Activated T-cell treated with anti-CD3 and anti-CD28 coated beads for 1 hour (primary cell): ENCODE data around the gene JCAD.

Experiments used
- DNase-seq: peaks from one replicate; pipeline ENCODE4 v3.0.0-alpha.2; 2020; ENCODE audit warnings: low read depth

JCAD gene

DNA sequence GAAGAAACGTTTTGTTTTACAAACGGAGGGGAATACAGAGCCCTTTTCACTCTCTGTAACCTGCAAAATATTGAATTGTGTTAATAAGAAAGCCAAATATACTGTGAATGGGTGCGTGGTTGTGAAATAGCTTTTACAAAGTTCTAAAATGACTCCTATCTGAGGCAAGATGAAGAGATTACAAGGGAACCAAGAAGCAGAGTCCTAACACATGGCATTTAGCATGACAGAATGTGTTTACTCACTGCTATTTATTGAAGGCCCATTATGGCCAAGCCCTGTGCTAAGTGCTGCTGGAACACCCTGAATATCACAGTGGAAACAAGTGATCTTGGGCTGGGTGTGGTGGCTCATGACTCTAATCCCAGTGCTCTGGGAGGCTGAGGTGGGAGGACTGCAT, 12.9 kb downstream of the JCAD start:
- DNase-seq: no peak

GRCh38 chr10:30045961-30046360, 13.4 kb downstream of the JCAD start:
- no peak for DNase-seq

DNA sequence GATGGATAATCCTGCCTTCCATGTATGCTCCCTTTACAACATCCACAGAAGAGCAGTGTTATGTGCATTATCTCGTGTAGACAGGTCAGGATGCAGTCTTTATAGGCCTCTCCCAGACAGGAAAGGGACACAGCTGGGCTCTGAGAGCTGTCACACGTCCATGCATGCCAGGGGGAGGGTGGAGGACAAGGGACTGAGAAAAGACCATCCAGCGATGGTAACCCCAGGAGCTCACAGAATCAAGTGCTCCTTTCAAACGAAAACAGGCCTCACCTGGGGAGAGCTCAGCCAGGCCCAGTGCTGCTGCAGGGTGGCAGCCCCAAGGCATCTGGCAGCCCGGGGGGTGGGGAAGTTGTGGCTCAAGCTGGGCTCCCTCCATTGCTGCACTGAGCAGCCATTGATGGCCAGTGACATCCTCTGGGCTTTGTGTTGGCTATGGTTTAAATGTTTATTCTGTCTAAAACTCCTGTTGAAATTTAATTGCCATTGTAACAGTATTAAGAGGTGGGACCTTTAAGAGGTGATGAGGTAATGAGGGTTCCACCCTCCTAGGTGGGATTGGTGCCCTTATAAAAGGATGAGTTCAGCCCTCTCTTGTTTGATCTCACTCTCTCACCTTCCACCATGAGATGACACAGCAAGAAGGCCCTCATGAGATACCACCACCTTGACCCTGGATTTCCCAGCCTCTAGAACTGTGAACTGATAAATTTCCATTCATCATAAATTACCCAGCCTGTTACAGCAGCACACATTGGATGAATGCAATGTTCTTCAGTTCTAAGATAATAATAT, 15.7 kb downstream of the JCAD start:
- no peak for DNase-seq

DNA sequence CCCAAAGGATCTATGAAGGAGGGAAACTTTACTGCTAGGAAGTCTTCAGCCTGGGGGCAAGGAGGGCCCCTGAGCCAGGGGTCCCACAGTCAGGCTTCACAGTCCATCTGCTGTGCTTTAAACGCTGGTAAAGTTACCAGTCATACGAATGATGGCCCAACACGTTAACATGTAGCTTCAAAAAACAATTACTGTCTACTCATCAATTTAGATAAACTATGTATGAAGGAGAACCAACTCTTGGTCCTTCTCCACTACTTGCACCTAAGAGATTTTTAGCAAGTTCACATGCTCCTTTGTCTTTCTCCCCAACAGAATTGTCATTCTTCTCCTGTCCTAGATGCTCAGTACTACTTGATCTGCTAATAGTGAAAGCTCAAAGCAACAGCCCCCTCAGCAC, 16.6 kb downstream of the JCAD start:
- no peak for DNase-seq

GRCh38 chr10:30041196-30042105, 17.9 kb downstream of the JCAD start:
- no peak for DNase-seq

DNA sequence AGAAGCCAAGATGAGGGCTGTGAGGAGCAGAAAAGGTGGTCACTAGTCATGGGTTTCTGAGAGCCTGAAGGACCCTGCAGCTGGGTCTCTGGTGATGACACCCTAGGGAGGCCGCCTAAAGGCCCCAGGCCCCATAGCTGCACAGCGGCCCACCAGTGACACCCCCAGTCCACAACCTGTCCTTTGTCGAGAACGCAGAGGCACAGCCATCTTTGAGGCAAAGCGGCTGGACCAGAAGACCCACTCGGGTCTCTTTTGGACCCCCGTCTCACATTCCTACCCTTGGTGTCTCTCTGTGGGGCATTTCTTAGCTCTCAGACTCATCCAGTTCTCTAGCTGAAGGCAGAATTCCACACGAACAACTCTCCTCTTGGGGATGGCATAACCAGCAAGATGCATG, 18.8 kb downstream of the JCAD start:
- DNase-seq: no peak

- no peak for DNase-seq
Observed at GRCh38 chr10:30039988-30040387, 19.4 kb downstream of the JCAD start.

DNA sequence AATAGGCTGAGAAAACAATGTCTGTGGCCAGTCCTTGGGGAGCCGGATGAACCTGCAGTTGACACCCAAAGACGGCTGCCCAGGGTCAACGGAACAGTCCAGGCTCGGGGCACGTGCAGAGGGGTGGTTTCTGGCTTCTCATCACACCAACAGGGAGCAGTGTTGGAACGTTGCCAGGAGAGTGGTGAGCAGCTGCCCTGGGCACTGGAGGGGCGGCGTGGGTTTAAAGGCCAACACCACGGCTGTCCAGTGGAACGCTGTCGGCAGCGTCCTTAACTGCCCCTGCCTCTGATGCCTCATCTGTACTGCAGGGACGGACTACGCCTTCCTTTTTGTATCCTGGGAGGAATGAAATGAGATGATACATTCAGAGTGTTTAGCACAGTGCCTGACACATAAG, 19.8 kb downstream of the JCAD start:
- DNase-seq: no peak

GRCh38 chr10:30038781-30039536, 20.4 kb downstream of the JCAD start:
- DNase-seq: no peak

- no peak for DNase-seq
Observed at GRCh38 chr10:30037620-30038336, 21.6 kb downstream of the JCAD start.

DNA sequence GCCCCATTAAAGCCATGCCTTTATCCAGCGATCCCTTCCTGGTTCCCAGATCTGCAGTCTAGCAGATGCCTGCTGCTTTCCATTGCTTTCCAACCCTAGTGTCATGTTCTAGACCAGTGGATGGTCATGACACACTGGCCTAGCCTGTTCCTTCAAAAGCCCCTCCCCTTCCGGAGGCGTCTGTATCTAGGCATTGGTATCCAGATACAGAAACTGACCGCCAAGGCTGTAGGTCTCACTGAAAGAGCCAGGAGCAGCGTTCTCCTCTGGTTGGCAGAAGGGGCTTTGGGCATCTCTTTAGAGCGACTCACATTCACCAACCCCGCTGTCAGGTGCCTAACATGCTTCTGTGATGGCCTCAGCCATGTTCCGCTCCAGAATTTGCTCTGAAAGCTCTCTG, 22.6 kb downstream of the JCAD start:
- DNase-seq: no peak

DNA sequence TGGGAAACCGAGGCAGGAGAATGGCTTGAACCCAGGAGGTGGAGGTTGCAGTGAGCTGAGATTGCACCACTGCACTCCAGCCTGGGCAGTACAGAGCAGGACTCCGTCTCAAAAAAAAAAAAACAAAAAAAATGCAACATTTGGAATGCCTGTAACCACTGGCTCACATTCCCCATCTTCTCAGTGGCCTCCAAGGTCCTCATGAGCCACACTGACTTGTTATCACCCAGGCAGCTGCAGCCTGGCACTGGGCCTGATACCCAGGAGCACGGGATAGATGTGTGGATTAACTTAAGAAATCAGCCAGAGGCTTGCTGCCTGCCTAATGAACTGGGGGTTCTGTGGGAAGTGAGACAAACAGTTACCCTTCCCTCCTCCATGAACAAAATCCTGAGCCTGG, 23.0 kb downstream of the JCAD start:
- no peak for DNase-seq

DNA sequence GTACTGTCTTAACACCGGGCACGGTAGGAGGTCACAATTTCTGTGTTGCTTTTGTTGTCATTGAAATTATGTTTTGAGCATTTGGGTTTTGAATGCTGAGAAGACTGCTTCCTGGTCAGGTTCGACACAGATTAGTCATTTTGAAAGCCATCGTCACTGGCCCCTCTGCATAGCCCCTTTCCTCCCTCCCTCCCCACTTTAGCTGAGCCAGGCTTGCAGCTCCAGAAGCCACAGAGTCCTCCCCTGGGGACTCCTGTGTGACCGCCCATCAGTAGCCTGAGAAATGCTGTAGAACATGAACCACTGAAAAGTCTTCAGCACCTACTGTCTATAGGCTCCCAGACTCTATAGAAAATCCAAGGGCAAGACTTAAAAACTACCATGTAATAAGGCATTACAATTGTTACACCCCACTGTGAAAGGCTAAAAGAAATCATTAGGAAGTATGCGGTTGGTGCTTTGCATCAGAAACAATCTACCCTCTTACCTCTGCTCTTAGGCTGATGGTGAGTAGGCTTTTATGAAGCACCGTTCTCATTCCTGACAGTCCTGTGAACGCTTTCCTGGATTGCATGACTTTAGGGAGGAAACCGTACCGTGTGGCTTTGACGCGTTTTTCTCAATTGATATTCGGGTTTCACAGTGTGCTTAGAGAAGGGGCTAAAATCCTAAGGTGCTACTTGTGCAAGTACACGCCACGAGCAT, 24.8 kb downstream of the JCAD start:
- DNase-seq: no peak

DNA sequence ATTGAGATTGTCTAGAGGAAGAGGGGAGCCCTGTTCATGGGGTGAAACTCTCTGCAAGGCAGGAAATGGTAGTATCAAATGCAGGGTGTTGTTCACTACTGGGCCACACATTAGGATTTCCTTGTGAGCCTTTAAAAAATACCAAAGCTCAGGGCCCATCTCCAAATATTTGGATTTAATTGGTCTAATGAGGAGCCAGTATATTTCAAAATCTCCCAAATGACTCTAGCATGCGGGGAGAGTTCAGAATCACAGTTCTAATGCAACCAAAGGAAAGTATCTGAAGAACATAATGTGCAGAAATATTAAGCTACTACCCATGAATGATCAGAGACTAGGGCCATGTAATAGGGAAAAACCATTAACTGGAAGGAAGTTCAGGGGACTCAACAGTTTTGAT, 27.3 kb downstream of the JCAD start:
- no peak for DNase-seq

GRCh38 chr10:30029872-30030256, 29.5 kb downstream of the JCAD start:
- no peak for DNase-seq

GRCh38 chr10:30029164-30029871, 30.1 kb downstream of the JCAD start:
- no peak for DNase-seq

DNA sequence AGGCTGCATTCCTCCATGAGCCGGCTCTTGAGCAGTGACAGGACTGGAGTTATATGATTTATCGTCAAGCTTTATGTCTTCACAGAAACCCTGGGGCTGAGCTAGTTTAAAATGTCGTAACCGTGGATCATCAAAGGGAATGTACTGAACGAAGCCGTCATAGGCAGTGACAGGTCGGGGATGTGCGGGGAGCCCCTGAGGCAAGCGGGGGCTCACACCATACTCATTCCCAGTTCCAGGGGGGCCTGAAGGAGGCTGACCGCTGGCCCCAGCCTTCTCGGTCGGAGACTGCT, 30.7 kb downstream of the JCAD start:
- DNase-seq: no peak

GRCh38 chr10:30028006-30028737, 31.2 kb downstream of the JCAD start:
- DNase-seq: no peak

DNA sequence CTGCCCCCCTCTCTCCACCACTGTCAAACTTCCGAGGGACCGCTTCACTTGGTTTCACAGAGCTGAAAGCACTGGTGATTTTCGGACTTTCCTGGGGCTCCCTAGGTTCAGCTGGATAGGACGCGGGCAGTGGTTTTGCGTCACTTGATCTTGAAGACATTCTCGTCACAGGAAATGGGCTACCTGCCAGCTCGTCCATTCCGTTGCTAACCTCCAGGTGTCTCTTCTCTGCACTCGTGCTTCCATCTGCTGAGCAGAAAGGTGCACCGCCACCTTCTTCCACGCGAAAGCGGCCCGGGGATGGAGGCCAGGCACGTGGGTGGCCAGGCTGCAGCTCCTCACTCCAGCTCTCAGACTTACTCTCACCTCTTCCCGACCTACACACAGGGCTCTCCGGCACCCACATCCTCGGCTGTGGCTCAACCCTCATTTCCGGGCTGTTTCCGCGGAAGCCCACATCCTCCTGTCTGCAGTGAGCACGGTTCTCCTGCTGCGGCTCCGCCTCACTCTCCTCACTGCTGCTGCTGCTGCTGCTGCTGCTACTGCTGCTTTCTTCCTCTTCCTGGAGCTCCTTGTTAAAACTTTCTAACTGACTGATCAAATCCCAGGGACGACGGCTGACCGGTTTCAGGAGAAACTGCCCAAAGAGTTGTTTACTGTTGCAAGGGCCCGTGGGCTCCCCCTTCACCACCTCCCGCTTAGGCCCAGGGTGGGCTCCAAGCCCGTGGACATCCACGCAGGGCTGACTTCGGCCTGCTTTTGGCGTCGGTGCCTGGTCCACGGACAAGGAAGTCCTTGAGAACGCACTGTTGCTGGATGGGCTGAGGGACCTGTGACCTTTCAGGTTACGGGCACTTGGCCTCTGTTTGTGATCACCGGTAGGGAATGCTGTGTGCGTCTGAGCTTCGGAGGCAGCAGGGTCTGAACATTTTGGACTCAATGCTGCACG, 32.1 kb downstream of the JCAD start:
- peak; percentile 63 for DNase-seq
